ENCODE data around the gene TTC12.

GRCh38 chr11:113350336-113351067 lies 36.1 kb downstream of the TTC12 start:
- TF ChIP-seq, protein P1, sequence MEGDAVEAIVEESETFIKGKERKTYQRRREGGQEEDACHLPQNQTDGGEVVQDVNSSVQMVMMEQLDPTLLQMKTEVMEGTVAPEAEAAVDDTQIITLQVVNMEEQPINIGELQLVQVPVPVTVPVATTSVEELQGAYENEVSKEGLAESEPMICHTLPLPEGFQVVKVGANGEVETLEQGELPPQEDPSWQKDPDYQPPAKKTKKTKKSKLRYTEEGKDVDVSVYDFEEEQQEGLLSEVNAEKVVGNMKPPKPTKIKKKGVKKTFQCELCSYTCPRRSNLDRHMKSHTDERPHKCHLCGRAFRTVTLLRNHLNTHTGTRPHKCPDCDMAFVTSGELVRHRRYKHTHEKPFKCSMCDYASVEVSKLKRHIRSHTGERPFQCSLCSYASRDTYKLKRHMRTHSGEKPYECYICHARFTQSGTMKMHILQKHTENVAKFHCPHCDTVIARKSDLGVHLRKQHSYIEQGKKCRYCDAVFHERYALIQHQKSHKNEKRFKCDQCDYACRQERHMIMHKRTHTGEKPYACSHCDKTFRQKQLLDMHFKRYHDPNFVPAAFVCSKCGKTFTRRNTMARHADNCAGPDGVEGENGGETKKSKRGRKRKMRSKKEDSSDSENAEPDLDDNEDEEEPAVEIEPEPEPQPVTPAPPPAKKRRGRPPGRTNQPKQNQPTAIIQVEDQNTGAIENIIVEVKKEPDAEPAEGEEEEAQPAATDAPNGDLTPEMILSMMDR (optimal IDR thresholded peaks at IDR 0.05 in 1 of 3, IDR thresholded peaks at IDR 0.05 in 1 of 3, conservative IDR thresholded peaks at IDR 0.05 in 1 of 3; ENCODE audit: extremely low read depth in 1 of 3, insufficient read depth in 2 of 3, low read length in 3 of 3), result no peak
- no peak for TF ChIP-seq EZH2 (IDR thresholded peaks at IDR 0.05; ENCODE audit: low read length)

Measured in keratinocyte (primary cell).